Upper lobe of left lung (tissue), 4 donors: Measurements from ENCODE around the gene EWSR1.

Experiments
- EP300 ChIP-seq, 4 donors: sonication (generic); formaldehyde crosslinking; IDR thresholded peaks; one replicate each; pipeline ENCODE4 v1.5.1; 2017; ENCODE audit warnings: antibody characterized with exemption in 4 of 4, control low read depth in 2 of 4
- POLR2AphosphoS5 ChIP-seq, 2 donors: sonication (generic); formaldehyde crosslinking; IDR thresholded peaks; one replicate each; pipeline ENCODE4 v1.5.1; 2017; ENCODE audit warnings: antibody characterized with exemption in 2 of 2
- TF ChIP-seq, protein P1 (sequence below), 6 experiments: fragments of 450-650 bp in 4 of 6; fragments of 200-600 bp in 2 of 6; sonication (generic) in 2 of 6; IDR thresholded peaks; one replicate each; pipeline ENCODE4 v1.5.1; 2016 to 2019; ENCODE audit warnings: antibody characterized with exemption in 6 of 6

DNA sequence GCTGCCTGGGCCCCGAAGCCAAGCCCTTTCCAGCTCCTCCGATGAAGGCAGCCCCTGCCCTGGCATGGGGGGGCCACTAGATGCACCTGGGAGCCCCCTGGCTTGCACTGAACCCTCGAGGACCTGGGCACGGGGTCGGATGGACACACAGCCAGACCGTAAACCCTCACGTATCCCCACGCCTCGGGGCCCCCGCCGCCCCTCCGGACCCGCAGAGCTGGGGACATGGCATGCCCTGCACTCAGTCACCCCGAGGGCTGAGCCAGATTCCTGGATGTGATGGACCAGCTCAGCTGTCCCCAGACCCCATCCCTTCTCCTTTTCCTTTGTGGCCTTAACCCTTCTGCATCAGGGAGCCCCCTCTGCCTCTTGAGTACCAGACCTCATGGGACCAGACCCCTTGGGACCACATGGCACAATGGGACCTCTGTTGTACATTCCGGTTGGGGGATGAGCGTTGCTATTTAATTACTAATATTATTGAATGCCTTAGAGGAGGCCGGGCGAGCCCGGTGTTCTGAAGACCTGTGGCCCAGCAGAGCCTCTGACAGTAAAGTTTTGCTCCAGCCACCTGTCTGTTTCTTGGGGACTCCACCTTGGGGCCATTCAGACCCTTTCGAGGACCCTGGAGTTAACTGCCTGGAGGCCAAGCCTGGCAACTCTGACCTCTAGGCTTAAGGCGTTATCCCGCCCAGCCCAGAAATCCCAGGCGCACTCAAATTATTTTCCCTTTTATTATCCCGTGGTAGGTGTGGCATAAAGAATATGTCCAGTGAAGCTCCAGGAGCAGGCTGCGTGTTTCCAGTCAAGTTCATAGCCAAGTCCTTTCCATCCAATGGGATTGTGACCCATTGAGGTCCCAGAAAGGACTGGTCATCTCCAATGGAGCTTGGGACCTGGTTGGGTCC lies 44.4 kb downstream of the EWSR1 start:
- no peak for TF ChIP-seq EP300 (IDR thresholded peaks at IDR 0.05)
- TF ChIP-seq, protein P1, sequence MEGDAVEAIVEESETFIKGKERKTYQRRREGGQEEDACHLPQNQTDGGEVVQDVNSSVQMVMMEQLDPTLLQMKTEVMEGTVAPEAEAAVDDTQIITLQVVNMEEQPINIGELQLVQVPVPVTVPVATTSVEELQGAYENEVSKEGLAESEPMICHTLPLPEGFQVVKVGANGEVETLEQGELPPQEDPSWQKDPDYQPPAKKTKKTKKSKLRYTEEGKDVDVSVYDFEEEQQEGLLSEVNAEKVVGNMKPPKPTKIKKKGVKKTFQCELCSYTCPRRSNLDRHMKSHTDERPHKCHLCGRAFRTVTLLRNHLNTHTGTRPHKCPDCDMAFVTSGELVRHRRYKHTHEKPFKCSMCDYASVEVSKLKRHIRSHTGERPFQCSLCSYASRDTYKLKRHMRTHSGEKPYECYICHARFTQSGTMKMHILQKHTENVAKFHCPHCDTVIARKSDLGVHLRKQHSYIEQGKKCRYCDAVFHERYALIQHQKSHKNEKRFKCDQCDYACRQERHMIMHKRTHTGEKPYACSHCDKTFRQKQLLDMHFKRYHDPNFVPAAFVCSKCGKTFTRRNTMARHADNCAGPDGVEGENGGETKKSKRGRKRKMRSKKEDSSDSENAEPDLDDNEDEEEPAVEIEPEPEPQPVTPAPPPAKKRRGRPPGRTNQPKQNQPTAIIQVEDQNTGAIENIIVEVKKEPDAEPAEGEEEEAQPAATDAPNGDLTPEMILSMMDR (IDR thresholded peaks at IDR 0.05): no peak
- no peak for TF ChIP-seq POLR2AphosphoS5 (IDR thresholded peaks at IDR 0.05)
